IMR-90 (cell line): ENCODE results near the gene ZBTB24. TPM values are rescaled to one million over a fixed set of nuclear protein-coding genes. Genes with fewer than 3 reads are reported as not detected.

ENCODE experiments used
- ATAC-seq: fragments of 200-7000 bp; cut with Tn5 transposase; 2 replicates; pipeline ENCODE4 v1.9.1; 2020; ENCODE audit warnings: low read depth, mild to moderate bottlenecking, moderate library complexity
- BruUV-seq: library from RNA; stranded (reverse); fragments of 400-500 nt; replicated peaks from 2 replicates; lab custom pipeline; 2021; lab: Mats Ljungman, UMichigan
- CTCF ChIA-PET: fragments of 300-600 bp; formaldehyde crosslinking; extraction: SDS; loops from one replicate; lab custom pipeline; 2021; ENCODE audit warnings: antibody characterized with exemption; lab: Yijun Ruan, JAX
- POLR2A ChIA-PET: fragments of 300-600 bp; sonication (Branson Sonifier 250); formaldehyde crosslinking; loops from one replicate; lab custom pipeline; 2022; ENCODE audit warnings: antibody characterized with exemption; ENCODE audit not compliant: unreplicated experiment; lab: Charles Lee
- DNase-seq: peaks from one replicate; pipeline ENCODE4 v3.0.0; 2013
- H2AFZ ChIP-seq: replicated peaks from 2 replicates; pipeline ENCODE3; 2013; ENCODE audit warnings: low read length, mild to moderate bottlenecking; ENCODE audit not compliant: poor library complexity
- H2AK5ac ChIP-seq: 2 replicates; pipeline ENCODE4 v1.6.1; 2013; ENCODE audit warnings: low read depth, low read length, inconsistent platforms
- H2AK9ac ChIP-seq: replicated peaks from 2 replicates; pipeline ENCODE3; 2013; ENCODE audit warnings: mild to moderate bottlenecking, low read depth, low read length, moderate library complexity; ENCODE audit not compliant: poor library complexity
- H2BK120ac ChIP-seq: 2 replicates; pipeline ENCODE4 v1.6.1; 2013; ENCODE audit warnings: low read depth, low read length, inconsistent platforms
- H2BK15ac ChIP-seq: 3 replicates; pipeline ENCODE4 v1.6.1; 2013; ENCODE audit warnings: low read depth, low read length, inconsistent platforms
- H2BK20ac ChIP-seq: 2 replicates; pipeline ENCODE4 v1.6.1; 2013; ENCODE audit warnings: low read depth, mild to moderate bottlenecking, inconsistent platforms, low read length, moderate library complexity
- H2BK5ac ChIP-seq: 2 replicates; pipeline ENCODE4 v1.6.1; 2013; ENCODE audit warnings: mild to moderate bottlenecking, low read depth, low read length, inconsistent platforms; ENCODE audit not compliant: poor library complexity, severe bottlenecking
- H3K14ac ChIP-seq: replicated peaks from 2 replicates; pipeline ENCODE4 v1.6.1; 2013; ENCODE audit warnings: low read depth, low read length, inconsistent platforms
- H3K18ac ChIP-seq: 2 replicates; pipeline ENCODE4 v1.6.1; 2013; ENCODE audit warnings: low read depth, low read length, control low read depth
- H3K23ac ChIP-seq: 2 replicates; pipeline ENCODE4 v1.6.1; 2013; ENCODE audit warnings: low read depth, low read length, inconsistent platforms
- H3K27ac ChIP-seq: 2 replicates; pipeline ENCODE4 v1.5.1; 2013; ENCODE audit warnings: mild to moderate bottlenecking, control low read depth, low read length; ENCODE audit not compliant: insufficient read depth
- H3K27me3 ChIP-seq: 2 replicates; pipeline ENCODE4 v1.6.1; 2013; ENCODE audit warnings: low read length; ENCODE audit not compliant: control insufficient read depth, insufficient read depth
- H3K36me3 ChIP-seq: 2 replicates; pipeline ENCODE4 v1.6.1; 2013; ENCODE audit warnings: low read length, mixed read lengths; ENCODE audit not compliant: control insufficient read depth, insufficient read depth
- H3K4ac ChIP-seq: 2 replicates; pipeline ENCODE4 v1.6.1; 2013; ENCODE audit warnings: low read depth, low read length, inconsistent platforms
- H3K4me1 ChIP-seq: 2 replicates; pipeline ENCODE4 v1.6.1; 2013; ENCODE audit warnings: low read length, mixed read lengths; ENCODE audit not compliant: control insufficient read depth, insufficient read depth
- H3K4me2 ChIP-seq: 2 replicates; pipeline ENCODE4 v1.6.1; 2013; ENCODE audit warnings: low read depth, mild to moderate bottlenecking, control low read depth, low read length, moderate library complexity
- H3K4me3 ChIP-seq: 2 replicates; pipeline ENCODE4 v1.5.1; 2013; ENCODE audit warnings: low read depth, mild to moderate bottlenecking, control low read depth, low read length, moderate library complexity; ENCODE audit not compliant: insufficient read depth
- H3K56ac ChIP-seq: 2 replicates; pipeline ENCODE4 v1.6.1; 2013; ENCODE audit warnings: low read length, inconsistent platforms; ENCODE audit not compliant: insufficient read depth; ENCODE audit errors: extremely low read depth
- H3K79me1 ChIP-seq, 2 experiments: 2 replicates each; pipeline ENCODE4 v1.6.1; 2013; ENCODE audit warnings: low read length in 2 of 2, inconsistent platforms in 1 of 2, low read depth in 1 of 2
- H3K9ac ChIP-seq: 2 replicates; pipeline ENCODE4 v1.6.1; 2013; ENCODE audit warnings: low read depth, low read length, control low read depth
- H3K9me1 ChIP-seq: 2 replicates; pipeline ENCODE4 v1.6.1; 2013; ENCODE audit warnings: low read length, inconsistent platforms; ENCODE audit not compliant: insufficient read depth
- H3K9me3 ChIP-seq: 2 replicates; pipeline ENCODE4 v1.6.1; 2013; ENCODE audit warnings: low read length; ENCODE audit not compliant: control insufficient read depth, insufficient read depth
- H4K20me1 ChIP-seq: 2 replicates; pipeline ENCODE4 v1.6.1; 2013; ENCODE audit warnings: low read length, inconsistent platforms; ENCODE audit not compliant: insufficient read depth
- H4K5ac ChIP-seq: 2 replicates; pipeline ENCODE4 v1.6.1; 2013; ENCODE audit warnings: mild to moderate bottlenecking, low read depth, low read length, control low read depth
- H4K8ac ChIP-seq, 2 experiments: 2 replicates each; pipeline ENCODE4 v1.6.1; 2013; ENCODE audit warnings: low read depth in 2 of 2, low read length in 2 of 2, control low read depth in 1 of 2, inconsistent platforms in 1 of 2
- H4K91ac ChIP-seq: 2 replicates; pipeline ENCODE4 v1.6.1; 2013; ENCODE audit warnings: low read depth, low read length, inconsistent platforms; ENCODE audit not compliant: insufficient read depth
- BHLHE40 ChIP-seq: fragments of 150-350 bp; IDR thresholded peaks from 2 replicates; pipeline ENCODE4 v1.6.1; 2016; ENCODE audit warnings: mild to moderate bottlenecking, low read depth, low read length
- CEBPB ChIP-seq: IDR thresholded peaks from 2 replicates; pipeline ENCODE4 v1.6.1; 2012; ENCODE audit warnings: low read depth, low read length, improper control_type of control experiment
- CHD1 ChIP-seq: IDR thresholded peaks from 2 replicates; pipeline ENCODE4 v1.6.1; 2012; ENCODE audit warnings: low read depth, low read length, improper control_type of control experiment
- FOS ChIP-seq: fragments of 150-350 bp; IDR thresholded peaks from 2 replicates; pipeline ENCODE4 v1.6.1; 2016; ENCODE audit warnings: low read depth, low read length
- MAFK ChIP-seq: IDR thresholded peaks from 2 replicates; pipeline ENCODE4 v1.6.1; 2012; ENCODE audit warnings: low read depth, low read length, improper control_type of control experiment
- MAZ ChIP-seq: IDR thresholded peaks from 2 replicates; pipeline ENCODE4 v1.6.1; 2012; ENCODE audit warnings: low read depth, mild to moderate bottlenecking, low read length, improper control_type of control experiment, moderate library complexity, borderline replicate concordance
- MXI1 ChIP-seq: IDR thresholded peaks from 2 replicates; pipeline ENCODE4 v1.6.1; 2012; ENCODE audit warnings: low read depth, mild to moderate bottlenecking, low read length, moderate library complexity, borderline replicate concordance
- NFE2L2 ChIP-seq: fragments of 150-350 bp; IDR thresholded peaks from 2 replicates; pipeline ENCODE4 v1.6.1; 2016; ENCODE audit warnings: low read depth, mild to moderate bottlenecking, low read length
- POLR2A ChIP-seq: IDR thresholded peaks from 2 replicates; pipeline ENCODE4 v1.6.1; 2012; ENCODE audit warnings: mild to moderate bottlenecking, low read depth, low read length
- RAD21 ChIP-seq: IDR thresholded peaks from 2 replicates; pipeline ENCODE4 v1.6.1; 2012; ENCODE audit warnings: low read length, improper control_type of control experiment
- RCOR1 ChIP-seq: IDR thresholded peaks from 2 replicates; pipeline ENCODE4 v1.6.1; 2012; ENCODE audit warnings: mild to moderate bottlenecking, low read length, improper control_type of control experiment; ENCODE audit not compliant: insufficient replicate concordance
- RFX5 ChIP-seq: IDR thresholded peaks from 2 replicates; pipeline ENCODE4 v1.8.0; 2012; ENCODE audit warnings: low read depth, mild to moderate bottlenecking, low read length, moderate library complexity
- SMC3 ChIP-seq: fragments of 150-350 bp; IDR thresholded peaks from 2 replicates; pipeline ENCODE4 v1.6.1; 2016; ENCODE audit warnings: low read depth, mild to moderate bottlenecking, antibody characterized with exemption, low read length, moderate library complexity
- WGBS, 2 experiments: methylation state at CpG; one replicate each; pipeline versions ENCODE4 v1.1.5 to v1.1.7; 2013; ENCODE audit warnings: missing lambda C conversion rate in 2 of 2; ENCODE audit not compliant: insufficient read length in 1 of 2; ENCODE audit errors: extremely low coverage in 2 of 2; 5-methylcytosine and 5-hydroxymethylcytosine counted together
- dilution Hi-C: fragments of 300-500 bp; cut with HindIII; formaldehyde crosslinking; loops from one replicate; pipeline ENCODE4 v1.14.3; 2018; ENCODE audit warnings: low sequenced_read_pairs; ENCODE audit not compliant: unreplicated experiment
- in situ Hi-C: fragments of 300-500 bp; cut with MboI; formaldehyde crosslinking; loops from 3 replicates; pipeline ENCODE4 v1.14.3; 2019; ENCODE audit warnings: low sequenced_read_pairs, inconsistent platforms, mixed read lengths
- intact Hi-C: fragments of 100-400 bp; cut with micrococcal nuclease; formaldehyde crosslinking; loops from 2 replicates; pipeline ENCODE4 v1.10.0; 2022
- polyA plus RNA-seq, 3 experiments: library from polyadenylated mRNA; depleted of rRNA; stranded (reverse); fragments of >200 nt; gene quantifications; 2 replicates each; pipeline ENCODE4 v1.2.3, GENCODE V29; 2012; ENCODE audit warnings: low replicate concordance in 1 of 3
- total RNA-seq: library from RNA; depleted of rRNA; stranded (reverse); fragments of >200 nt; gene quantifications from 2 replicates; pipeline ENCODE4 v1.2.3, GENCODE V29; 2012
- TF ChIP-seq, protein P1 (sequence below): fragments of 150-350 bp; IDR thresholded peaks from 2 replicates; pipeline ENCODE4 v1.6.1; 2016; ENCODE audit warnings: low read depth, mild to moderate bottlenecking, low read length, moderate library complexity, borderline replicate concordance
- TF ChIP-seq, protein P2 (sequence below): fragments of 150-350 bp; IDR thresholded peaks from 2 replicates; pipeline ENCODE4 v1.6.1; 2017; ENCODE audit warnings: mild to moderate bottlenecking, antibody characterized with exemption, low read length, low read depth
- TF ChIP-seq, protein P3 (sequence below): conservative IDR thresholded peaks from 2 replicates; pipeline ENCODE4 v1.5.1; 2012; ENCODE audit warnings: mild to moderate bottlenecking, low read depth, low read length, improper control_type of control experiment

ZBTB24 gene
- total and polyA plus RNA-seq, 2 of the 4 experiments (the other 2 are of a cell fraction): 2.3 to 7.9 TPM

DNA sequence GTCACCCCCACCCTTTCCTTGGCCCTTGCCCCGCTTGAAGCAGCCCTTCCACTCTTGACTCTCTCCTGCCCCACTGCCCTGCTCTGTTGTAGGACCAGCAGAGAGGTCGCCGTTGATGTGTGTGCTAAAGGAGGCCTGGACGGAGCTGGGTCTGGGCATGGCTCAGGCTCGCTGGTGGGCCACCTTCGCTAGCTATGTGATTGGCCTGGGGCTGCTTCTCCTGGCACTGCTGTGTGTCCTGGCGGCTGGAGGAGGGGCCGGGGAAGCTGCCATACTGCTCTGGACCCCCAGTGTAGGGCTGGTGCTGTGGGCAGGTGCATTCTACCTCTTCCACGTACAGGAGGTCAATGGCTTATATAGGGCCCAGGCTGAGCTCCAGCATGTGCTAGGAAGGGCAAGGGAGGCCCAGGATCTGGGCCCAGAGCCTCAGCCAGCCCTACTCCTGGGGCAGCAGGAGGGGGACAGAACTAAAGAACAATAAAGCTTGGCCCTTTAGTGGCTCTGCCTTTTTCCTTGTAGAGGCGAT lies 39.5 kb downstream of the ZBTB24 start:
- CTCF ChIA-PET: no interaction called here
- no peak overlapping the region for H3K4ac ChIP-seq

More for the DNA sequence above, 39.5 kb downstream of the ZBTB24 start:
- intact Hi-C loops: no loop called here
- no peak overlapping the region for H2BK5ac ChIP-seq
- no peak overlapping the region for H3K23ac ChIP-seq
- H3K9ac ChIP-seq: no peak overlapping the region
- no peak overlapping the region for H2AK9ac ChIP-seq
- no peak overlapping the region for H3K14ac ChIP-seq
- H3K4me3 ChIP-seq: no peak overlapping the region
- H4K8ac ChIP-seq: no peak overlapping the region
- no peak overlapping the region for H3K4me2 ChIP-seq
- no peak overlapping the region for H2AK5ac ChIP-seq
- 0 out of 2 replicates have a peak, but pooled peaks cover 7% of the 10 kb centered on the region for H4K20me1 ChIP-seq
- H2BK15ac ChIP-seq: no peak overlapping the region
- no peaks in the 10 kb centered on the region for H3K27me3 ChIP-seq
- H3K4me1 ChIP-seq: peaks cover 8% of the 10 kb centered on the region
- no peak overlapping the region for H2BK20ac ChIP-seq
- no peak overlapping the region for H4K5ac ChIP-seq
- H3K56ac ChIP-seq: no peak overlapping the region
- H3K18ac ChIP-seq: no peak overlapping the region
- H3K36me3 ChIP-seq: peaks cover 50% of the 10 kb centered on the region
- in situ Hi-C loops: no loop called here
- ATAC-seq: no peak
- no peak overlapping the region for H3K27ac ChIP-seq
- no peak overlapping the region for H2AFZ ChIP-seq
- dilution Hi-C loops: no loop called here
- POLR2A ChIA-PET: no interaction called here
- no peak for TF ChIP-seq RCOR1
- TF ChIP-seq, protein P1, sequence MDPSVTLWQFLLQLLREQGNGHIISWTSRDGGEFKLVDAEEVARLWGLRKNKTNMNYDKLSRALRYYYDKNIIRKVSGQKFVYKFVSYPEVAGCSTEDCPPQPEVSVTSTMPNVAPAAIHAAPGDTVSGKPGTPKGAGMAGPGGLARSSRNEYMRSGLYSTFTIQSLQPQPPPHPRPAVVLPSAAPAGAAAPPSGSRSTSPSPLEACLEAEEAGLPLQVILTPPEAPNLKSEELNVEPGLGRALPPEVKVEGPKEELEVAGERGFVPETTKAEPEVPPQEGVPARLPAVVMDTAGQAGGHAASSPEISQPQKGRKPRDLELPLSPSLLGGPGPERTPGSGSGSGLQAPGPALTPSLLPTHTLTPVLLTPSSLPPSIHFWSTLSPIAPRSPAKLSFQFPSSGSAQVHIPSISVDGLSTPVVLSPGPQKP: no peak
- no peak for TF ChIP-seq BHLHE40
- TF ChIP-seq CHD1: no peak
- TF ChIP-seq RAD21: no peak
- TF ChIP-seq FOS: no peak
- no peak for TF ChIP-seq CEBPB
- no peak for TF ChIP-seq POLR2A
- TF ChIP-seq MAZ: no peak
- TF ChIP-seq NFE2L2: no peak
- TF ChIP-seq, protein P2, sequence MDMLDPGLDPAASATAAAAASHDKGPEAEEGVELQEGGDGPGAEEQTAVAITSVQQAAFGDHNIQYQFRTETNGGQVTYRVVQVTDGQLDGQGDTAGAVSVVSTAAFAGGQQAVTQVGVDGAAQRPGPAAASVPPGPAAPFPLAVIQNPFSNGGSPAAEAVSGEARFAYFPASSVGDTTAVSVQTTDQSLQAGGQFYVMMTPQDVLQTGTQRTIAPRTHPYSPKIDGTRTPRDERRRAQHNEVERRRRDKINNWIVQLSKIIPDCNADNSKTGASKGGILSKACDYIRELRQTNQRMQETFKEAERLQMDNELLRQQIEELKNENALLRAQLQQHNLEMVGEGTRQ: no peak
- TF ChIP-seq SMC3: no peak
- TF ChIP-seq MXI1: no peak
- TF ChIP-seq MAFK: no peak
- TF ChIP-seq, protein P3, sequence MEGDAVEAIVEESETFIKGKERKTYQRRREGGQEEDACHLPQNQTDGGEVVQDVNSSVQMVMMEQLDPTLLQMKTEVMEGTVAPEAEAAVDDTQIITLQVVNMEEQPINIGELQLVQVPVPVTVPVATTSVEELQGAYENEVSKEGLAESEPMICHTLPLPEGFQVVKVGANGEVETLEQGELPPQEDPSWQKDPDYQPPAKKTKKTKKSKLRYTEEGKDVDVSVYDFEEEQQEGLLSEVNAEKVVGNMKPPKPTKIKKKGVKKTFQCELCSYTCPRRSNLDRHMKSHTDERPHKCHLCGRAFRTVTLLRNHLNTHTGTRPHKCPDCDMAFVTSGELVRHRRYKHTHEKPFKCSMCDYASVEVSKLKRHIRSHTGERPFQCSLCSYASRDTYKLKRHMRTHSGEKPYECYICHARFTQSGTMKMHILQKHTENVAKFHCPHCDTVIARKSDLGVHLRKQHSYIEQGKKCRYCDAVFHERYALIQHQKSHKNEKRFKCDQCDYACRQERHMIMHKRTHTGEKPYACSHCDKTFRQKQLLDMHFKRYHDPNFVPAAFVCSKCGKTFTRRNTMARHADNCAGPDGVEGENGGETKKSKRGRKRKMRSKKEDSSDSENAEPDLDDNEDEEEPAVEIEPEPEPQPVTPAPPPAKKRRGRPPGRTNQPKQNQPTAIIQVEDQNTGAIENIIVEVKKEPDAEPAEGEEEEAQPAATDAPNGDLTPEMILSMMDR: no peak
- no peak for TF ChIP-seq RFX5
- peaks cover 13% of the 10 kb centered on the region for H3K9me1 ChIP-seq
- WGBS, 2 experiments: 92% methylated on average over 6 of the region's 10 CpGs; no CpG with 5 or more reads in 1 of the 2 experiments
- H2BK120ac ChIP-seq: no peak overlapping the region
- BruUV-seq: no TSS peak
- peaks cover 0 to 16% of the 10 kb centered on the region in 2 experiments; a peak in 3 of 4 replicates for H3K79me1 ChIP-seq
- H4K91ac ChIP-seq: no peak overlapping the region
- no peak for DNase-seq
- no peaks in the 10 kb centered on the region for H3K9me3 ChIP-seq
